ENCODE data around the gene GP1BB. TPM values are rescaled to one million over a fixed set of nuclear protein-coding genes. Genes with fewer than 3 reads are reported as not detected.

Gene GP1BB
- total RNA-seq, 4 donors from 2014 or later: 0.76 to 7.4 (median 6.4) TPM; not detected in 1

- DNase-seq: no peak
- H3K4me1 ChIP-seq: no peaks in the 10 kb centered on the region
- no peak overlapping the region for H3K27ac ChIP-seq
- intact Hi-C loops (cut with DNase I; ENCODE audit: low total_unique reads): no loop called here
- no peaks in the 10 kb centered on the region for H3K36me3 ChIP-seq
- H3K4me3 ChIP-seq: no peak overlapping the region
- no peaks in the 10 kb centered on the region for H3K27me3 ChIP-seq
- no peaks in the 10 kb centered on the region for H3K9me3 ChIP-seq
- TF ChIP-seq POLR2A (IDR thresholded peaks at IDR 0.05) (no peak), CTCF (IDR thresholded peaks at IDR 0.05) (no peak)
Observed at GRCh38 chr22:19691007-19691720, 32.2 kb upstream of the GP1BB start.

- intact Hi-C loops (cut with DNase I; ENCODE audit: low total_unique reads): no loop called here
- peak overlapping the region in 1 of 2 donors; percentile 2 for H3K27ac ChIP-seq
- H3K4me1 ChIP-seq: no peaks in the 10 kb centered on the region
- no peaks in the 10 kb centered on the region for H3K9me3 ChIP-seq
- TF ChIP-seq POLR2A (IDR thresholded peaks at IDR 0.05) (no peak), CTCF (IDR thresholded peaks at IDR 0.05) (no peak)
- no peak for DNase-seq
- no peak overlapping the region for H3K4me3 ChIP-seq
- H3K36me3 ChIP-seq: no peaks in the 10 kb centered on the region
- H3K27me3 ChIP-seq: no peaks in the 10 kb centered on the region
Observed at GRCh38 chr22:19691721-19692341, 31.5 kb upstream of the GP1BB start.

- Histone ChIP-seq H3K4me3 (no peak overlapping the region), H3K36me3 (no peaks in the 10 kb centered on the region), H3K27ac (no peak overlapping the region), H3K27me3 (no peaks in the 10 kb centered on the region), H3K4me1 (no peaks in the 10 kb centered on the region), H3K9me3 (no peaks in the 10 kb centered on the region)
- no peak for DNase-seq
- TF ChIP-seq POLR2A (IDR thresholded peaks at IDR 0.05): no peak
- no peak for TF ChIP-seq CTCF (IDR thresholded peaks at IDR 0.05)
- intact Hi-C loops (cut with DNase I; ENCODE audit: low total_unique reads): no loop called here
Observed at GRCh38 chr22:19693581-19693980, 29.8 kb upstream of the GP1BB start.

GRCh38 chr22:19693981-19694670, 29.2 kb upstream of the GP1BB start:
- H3K27me3 ChIP-seq: no peaks in the 10 kb centered on the region
- H3K4me3 ChIP-seq: no peak overlapping the region
- H3K36me3 ChIP-seq: no peaks in the 10 kb centered on the region
- no peak overlapping the region for H3K27ac ChIP-seq
- H3K9me3 ChIP-seq: no peaks in the 10 kb centered on the region
- intact Hi-C loops (cut with DNase I; ENCODE audit: low total_unique reads): no loop called here
- no peak for TF ChIP-seq POLR2A (IDR thresholded peaks at IDR 0.05)
- no peak for TF ChIP-seq CTCF (IDR thresholded peaks at IDR 0.05)
- no peaks in the 10 kb centered on the region for H3K4me1 ChIP-seq
- no peak for DNase-seq

GRCh38 chr22:19694696-19695095, 28.6 kb upstream of the GP1BB start:
- no peak for DNase-seq
- no peaks in the 10 kb centered on the region for H3K27me3 ChIP-seq

More at GRCh38 chr22:19694696-19695095, 28.6 kb upstream of the GP1BB start:
- H3K4me1 ChIP-seq: no peaks in the 10 kb centered on the region
- H3K27ac ChIP-seq: no peak overlapping the region
- no peaks in the 10 kb centered on the region for H3K9me3 ChIP-seq
- intact Hi-C loops (cut with DNase I; ENCODE audit: low total_unique reads): no loop called here
- no peak overlapping the region for H3K4me3 ChIP-seq
- no peaks in the 10 kb centered on the region for H3K36me3 ChIP-seq
- TF ChIP-seq POLR2A (IDR thresholded peaks at IDR 0.05): no peak
- no peak for TF ChIP-seq CTCF (IDR thresholded peaks at IDR 0.05)
